Thyroid gland (tissue), 4 donors: ENCODE measurements around the gene DGKH.

Source experiments
- POLR2A ChIP-seq, 2 donors: fragments of 450-650 bp; IDR thresholded peaks; one replicate each; pipeline ENCODE4 v1.6.1; 2017; ENCODE audit warnings: antibody characterized with exemption in 2 of 2, mild to moderate bottlenecking in 2 of 2, moderate library complexity in 1 of 2
- TF ChIP-seq, protein P1 (sequence below), 6 experiments: fragments of 200-600 bp in 3 of 6; fragments of 450-650 bp in 3 of 6; sonication (generic) in 3 of 6; IDR thresholded peaks; one replicate each; pipeline ENCODE4 v1.5.1; 2016 to 2019; ENCODE audit warnings: antibody characterized with exemption in 6 of 6, mild to moderate bottlenecking in 2 of 6, inconsistent platforms in 1 of 6, moderate library complexity in 1 of 6

DNA sequence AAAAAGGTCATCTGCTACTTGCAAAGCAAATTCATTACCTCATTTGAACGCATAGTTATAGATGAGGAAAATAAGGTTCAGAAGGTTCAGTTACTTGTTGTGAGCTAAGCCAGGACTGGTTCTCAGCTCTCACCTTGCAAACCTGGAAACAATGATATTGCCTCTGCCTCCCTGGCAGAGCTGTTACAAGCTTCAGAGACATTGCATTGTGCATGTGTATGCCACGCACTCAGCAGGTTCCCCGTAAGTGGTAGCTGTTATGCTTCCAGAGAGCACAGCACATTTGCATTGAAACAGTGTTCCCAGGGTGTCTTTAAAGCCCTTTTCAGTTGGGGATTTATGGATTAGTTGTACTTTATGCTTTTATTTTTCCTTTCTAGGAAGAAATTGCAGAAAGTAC is 80.6 kb downstream of the DGKH start:
- TF ChIP-seq, protein P1, sequence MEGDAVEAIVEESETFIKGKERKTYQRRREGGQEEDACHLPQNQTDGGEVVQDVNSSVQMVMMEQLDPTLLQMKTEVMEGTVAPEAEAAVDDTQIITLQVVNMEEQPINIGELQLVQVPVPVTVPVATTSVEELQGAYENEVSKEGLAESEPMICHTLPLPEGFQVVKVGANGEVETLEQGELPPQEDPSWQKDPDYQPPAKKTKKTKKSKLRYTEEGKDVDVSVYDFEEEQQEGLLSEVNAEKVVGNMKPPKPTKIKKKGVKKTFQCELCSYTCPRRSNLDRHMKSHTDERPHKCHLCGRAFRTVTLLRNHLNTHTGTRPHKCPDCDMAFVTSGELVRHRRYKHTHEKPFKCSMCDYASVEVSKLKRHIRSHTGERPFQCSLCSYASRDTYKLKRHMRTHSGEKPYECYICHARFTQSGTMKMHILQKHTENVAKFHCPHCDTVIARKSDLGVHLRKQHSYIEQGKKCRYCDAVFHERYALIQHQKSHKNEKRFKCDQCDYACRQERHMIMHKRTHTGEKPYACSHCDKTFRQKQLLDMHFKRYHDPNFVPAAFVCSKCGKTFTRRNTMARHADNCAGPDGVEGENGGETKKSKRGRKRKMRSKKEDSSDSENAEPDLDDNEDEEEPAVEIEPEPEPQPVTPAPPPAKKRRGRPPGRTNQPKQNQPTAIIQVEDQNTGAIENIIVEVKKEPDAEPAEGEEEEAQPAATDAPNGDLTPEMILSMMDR (IDR thresholded peaks at IDR 0.05) = no peak
- no peak for TF ChIP-seq POLR2A (IDR thresholded peaks at IDR 0.05)
